ENCODE data around the gene ZNRF1.

The ZNRF1 gene

GRCh38 chr16:75065521-75066149 lies 66.8 kb downstream of the ZNRF1 start:
- DNase-seq (ENCODE audit: low read depth) = no peak
- H3K4me3 ChIP-seq (ENCODE audit: low read depth, low read length) = no peak overlapping the region

GRCh38 chr16:75066861-75067447 lies 68.1 kb downstream of the ZNRF1 start:
- TF ChIP-seq CTCF (IDR thresholded peaks at IDR 0.05; ENCODE audit: low read depth, low read length, missing control alignments) = no peak
- in situ Hi-C loops (cut with HindIII; ENCODE audit: low sequenced_read_pairs) = no loop called here
- no peak overlapping the region for H3K4me3 ChIP-seq (ENCODE audit: low read depth, low read length)
- no peak for DNase-seq (ENCODE audit: low read depth)

More at GRCh38 chr16:75065521-75066149, 66.8 kb downstream of the ZNRF1 start:
- no peak for TF ChIP-seq CTCF (IDR thresholded peaks at IDR 0.05; ENCODE audit: low read depth, low read length, missing control alignments)
- in situ Hi-C loops (cut with HindIII; ENCODE audit: low sequenced_read_pairs) = no loop called here

- no peak for DNase-seq (ENCODE audit: low read depth)
- in situ Hi-C loops (cut with HindIII; ENCODE audit: low sequenced_read_pairs) = no loop called here
- no peak for TF ChIP-seq CTCF (IDR thresholded peaks at IDR 0.05; ENCODE audit: low read depth, low read length, missing control alignments)
- no peak overlapping the region for H3K4me3 ChIP-seq (ENCODE audit: low read depth, low read length)
These were observed 69.5 kb downstream of the ZNRF1 start for GRCh38 chr16:75068085-75069031.

- in situ Hi-C loops (cut with HindIII; ENCODE audit: low sequenced_read_pairs) = no loop called here
- no peak overlapping the region for H3K4me3 ChIP-seq (ENCODE audit: low read depth, low read length)
- DNase-seq (ENCODE audit: low read depth) = no peak
- TF ChIP-seq CTCF (IDR thresholded peaks at IDR 0.05; ENCODE audit: low read depth, low read length, missing control alignments) = no peak
These were observed 71.4 kb downstream of the ZNRF1 start for GRCh38 chr16:75070012-75070841.

- no peak for TF ChIP-seq CTCF (IDR thresholded peaks at IDR 0.05; ENCODE audit: low read depth, low read length, missing control alignments)
- no peak for DNase-seq (ENCODE audit: low read depth)
- H3K4me3 ChIP-seq (ENCODE audit: low read depth, low read length) = no peak overlapping the region
- in situ Hi-C loops (cut with HindIII; ENCODE audit: low sequenced_read_pairs) = no loop called here
These were observed 72.8 kb downstream of the ZNRF1 start for GRCh38 chr16:75071621-75072020.
